T-cell (primary cell): ENCODE results near the gene CELF4. TPM values are rescaled to one million over a fixed set of nuclear protein-coding genes. Genes with fewer than 3 reads are reported as not detected.

Experiments used
- ATAC-seq, 4 experiments: fragments of 200-7000 bp in 3 of 4; fragments of 150-1000 bp in 1 of 4; cut with Tn5 transposase; replicated peaks in 1 of 4; 1 replicate in 3 of 4; 2 replicates in 1 of 4; pipeline ENCODE4 v1.10.0; 2021; ENCODE audit warnings: moderate library complexity in 3 of 4, mild to moderate bottlenecking in 2 of 4, moderate number of reproducible peaks in 1 of 4
- CTCF ChIA-PET, 2 donors: fragments of 300-600 bp; sonication (Branson Sonifier 250); formaldehyde crosslinking; loops; one replicate each; lab custom pipeline; 2022; ENCODE audit warnings: antibody characterized with exemption in 2 of 2; lab: Charles Lee
- POLR2A ChIA-PET, 2 donors: fragments of 300-600 bp; sonication (Branson Sonifier 250); formaldehyde crosslinking; loops; one replicate each; lab custom pipeline; 2022; ENCODE audit warnings: antibody characterized with exemption in 2 of 2; lab: Charles Lee
- DNase-seq, 35 experiments: peaks; one replicate each; pipeline versions ENCODE4 v3.0.0 to v3.0.0-alpha.2; 2013 to 2023
- H3K27ac ChIP-seq: one replicate; pipeline ENCODE4 v1.5.1; 2013; ENCODE audit warnings: low read length
- H3K27me3 ChIP-seq, 2 experiments: replicated peaks in 1 of 2; 1 replicate in 1 of 2; 2 replicates in 1 of 2; pipeline versions ENCODE4 v1.6.1 to v1.7.0; 2013; ENCODE audit warnings: low read length in 1 of 2, mixed read lengths in 1 of 2; ENCODE audit not compliant: control insufficient read depth in 2 of 2, insufficient read depth in 2 of 2; ENCODE audit errors: extremely low read depth in 1 of 2
- H3K36me3 ChIP-seq, 2 donors: 1 replicate in 1 of 2; 2 replicates in 1 of 2; pipeline versions ENCODE4 v1.6.1 to v1.7.0; 2013; ENCODE audit warnings: low read length in 1 of 2; ENCODE audit not compliant: control insufficient read depth in 2 of 2, insufficient read depth in 1 of 2; ENCODE audit errors: extremely low read depth in 1 of 2
- H3K4me1 ChIP-seq, 2 experiments: 1 replicate in 1 of 2; 2 replicates in 1 of 2; pipeline versions ENCODE4 v1.6.1 to v1.7.0; 2013; ENCODE audit warnings: low read length in 2 of 2, mixed read lengths in 1 of 2; ENCODE audit not compliant: insufficient read depth in 2 of 2, control insufficient read depth in 1 of 2; ENCODE audit errors: extremely low read depth in 1 of 2
- H3K4me3 ChIP-seq, 2 donors: 1 replicate in 1 of 2; 2 replicates in 1 of 2; pipeline versions ENCODE4 v1.5.1 to v1.7.0; 2013; ENCODE audit warnings: mild to moderate bottlenecking in 2 of 2, low read length in 1 of 2, moderate library complexity in 1 of 2; ENCODE audit not compliant: control insufficient read depth in 1 of 2; ENCODE audit errors: extremely low read depth in 1 of 2
- H3K9me3 ChIP-seq: 2 replicates; pipeline ENCODE4 v1.7.0; 2013
- H3K27ac Mint-ChIP-seq, 2 donors: one replicate each; pipeline ENCODE4 v1.8.0; 2020 to 2021; ENCODE audit warnings: mild to moderate bottlenecking in 2 of 2, mixed read lengths in 2 of 2
- H3K27me3 Mint-ChIP-seq, 2 donors: one replicate each; pipeline ENCODE4 v1.8.0; 2021 to 2022; ENCODE audit warnings: mixed read lengths in 2 of 2
- H3K36me3 Mint-ChIP-seq: one replicate; pipeline ENCODE4 v1.8.0; 2021; ENCODE audit warnings: mixed read lengths
- H3K4me1 Mint-ChIP-seq, 3 donors: one replicate each; pipeline ENCODE4 v1.8.0; 2020 to 2022; ENCODE audit warnings: mixed read lengths in 3 of 3, mild to moderate bottlenecking in 1 of 3
- H3K4me3 Mint-ChIP-seq, 3 donors: one replicate each; pipeline ENCODE4 v1.8.0; 2020 to 2022; ENCODE audit warnings: mild to moderate bottlenecking in 3 of 3, mixed read lengths in 3 of 3, moderate library complexity in 3 of 3
- H3K9me3 Mint-ChIP-seq, 3 donors: one replicate each; pipeline ENCODE4 v1.8.0; 2020 to 2022; ENCODE audit warnings: mixed read lengths in 3 of 3
- WGBS: methylation state at CpG from one replicate; pipeline ENCODE4 v1.1.5; 2013; ENCODE audit warnings: missing lambda C conversion rate; ENCODE audit not compliant: insufficient coverage; 5-methylcytosine and 5-hydroxymethylcytosine counted together
- total RNA-seq, 35 experiments: library from RNA in 6 of 35; stranded (reverse) in 6 of 35; fragments of 120-200 nt in 1 of 35; gene quantifications; one replicate each; pipeline versions ENCODE4 v1.2.1 to v1.2.4 and lab custom pipeline; 2013 to 2026

CELF4 gene
- total RNA-seq, 5 donors from 2014 or later (not counting 1 experiment from before 2014, with no cell fraction given), result not detected

GRCh38 chr18:37546272-37546537, 19.4 kb downstream of the CELF4 start:
- Mint-ChIP-seq H3K4me1 (no peaks in the 10 kb centered on the region), H3K9me3 (peaks cover 0 to 3% (median 0%) of the 10 kb centered on the region in 3 donors)

GRCh38 chr18:37545461-37546271, 19.9 kb downstream of the CELF4 start:
- H3K27me3 ChIP-seq, result peaks cover 0 to 30% of the 10 kb centered on the region in 2 experiments
- H3K4me1 ChIP-seq, result no peaks in the 10 kb centered on the region
- Mint-ChIP-seq H3K27ac (no peak overlapping the region), H3K4me3 (no peak overlapping the region), H3K27me3 (peaks cover 11 to 19% of the 10 kb centered on the region in 2 donors), H3K4me1 (no peaks in the 10 kb centered on the region), H3K36me3 (no peaks in the 10 kb centered on the region), H3K9me3 (peaks cover 0 to 3% (median 0%) of the 10 kb centered on the region in 3 donors)
- ChIA-PET POLR2A (no interaction called here), CTCF (no interaction called here)
- DNase-seq, result no peak
- H3K36me3 ChIP-seq, result no peaks in the 10 kb centered on the region
- no peak for ATAC-seq
- no peaks in the 10 kb centered on the region for H3K9me3 ChIP-seq
- H3K4me3 ChIP-seq, result no peak overlapping the region
- no peak overlapping the region for H3K27ac ChIP-seq
- WGBS, result 66% methylated on average over 9 of the region's 19 CpGs

More at GRCh38 chr18:37546272-37546537, 19.4 kb downstream of the CELF4 start:
- Histone ChIP-seq H3K9me3 (no peaks in the 10 kb centered on the region), H3K36me3 (no peaks in the 10 kb centered on the region), H3K27me3 (peaks cover 0 to 29% of the 10 kb centered on the region in 2 experiments), H3K27ac (no peak overlapping the region), H3K4me1 (no peaks in the 10 kb centered on the region), H3K4me3 (no peak overlapping the region)
- no peak overlapping the region for H3K4me3 Mint-ChIP-seq
- peaks cover 6 to 13% of the 10 kb centered on the region in 2 donors for H3K27me3 Mint-ChIP-seq
- DNase-seq (no peak), ATAC-seq (no peak)
- ChIA-PET CTCF (no interaction called here), POLR2A (no interaction called here)
- no peaks in the 10 kb centered on the region for H3K36me3 Mint-ChIP-seq
- H3K27ac Mint-ChIP-seq, result no peak overlapping the region
- WGBS, result 57% methylated on average over 1 of the region's 5 CpGs

GRCh38 chr18:37544713-37545112, 20.9 kb downstream of the CELF4 start:
- no peaks in the 10 kb centered on the region for H3K4me1 Mint-ChIP-seq
- H3K36me3 Mint-ChIP-seq, result no peaks in the 10 kb centered on the region
- Histone ChIP-seq H3K4me1 (no peaks in the 10 kb centered on the region), H3K27me3 (peaks cover 0 to 34% of the 10 kb centered on the region in 2 experiments), H3K27ac (no peak overlapping the region), H3K4me3 (no peak overlapping the region), H3K36me3 (no peaks in the 10 kb centered on the region), H3K9me3 (no peaks in the 10 kb centered on the region)
- peaks cover 0 to 3% (median 0%) of the 10 kb centered on the region in 3 donors for H3K9me3 Mint-ChIP-seq
- no peak for DNase-seq
- WGBS, result 52% methylated on average over 5 of the region's 5 CpGs
- H3K4me3 Mint-ChIP-seq, result no peak overlapping the region
- ChIA-PET POLR2A (no interaction called here), CTCF (no interaction called here)
- no peak overlapping the region for H3K27ac Mint-ChIP-seq
- peaks cover 19 to 23% of the 10 kb centered on the region in 2 donors for H3K27me3 Mint-ChIP-seq
- ATAC-seq, result no peak

- Histone ChIP-seq H3K4me3 (no peak overlapping the region), H3K4me1 (no peaks in the 10 kb centered on the region), H3K9me3 (no peaks in the 10 kb centered on the region), H3K36me3 (no peaks in the 10 kb centered on the region), H3K27ac (no peak overlapping the region), H3K27me3 (peaks cover 0 to 34% of the 10 kb centered on the region in 2 experiments)
- Mint-ChIP-seq H3K4me1 (no peaks in the 10 kb centered on the region), H3K36me3 (no peaks in the 10 kb centered on the region), H3K4me3 (no peak overlapping the region), H3K27me3 (peaks cover 20 to 23% of the 10 kb centered on the region in 2 donors), H3K9me3 (peaks cover 0 to 3% (median 0%) of the 10 kb centered on the region in 3 donors), H3K27ac (no peak overlapping the region)
- WGBS, result 81% methylated on average over 10 of the region's 10 CpGs
- ATAC-seq (no peak), DNase-seq (no peak)
- ChIA-PET POLR2A (no interaction called here), CTCF (interaction anchor here in 1 of 2 donors (0.7 kb wide), 1 partner anchor 111 kb away, joined by 4 read pairs; no protein-coding TSS in a partner anchor)
Observed at GRCh38 chr18:37544217-37544616, 21.4 kb downstream of the CELF4 start.

- ChIA-PET CTCF (no interaction called here), POLR2A (no interaction called here)
- Mint-ChIP-seq H3K4me1 (peaks cover 0 to 3% (median 1%) of the 10 kb centered on the region in 3 donors), H3K9me3 (peaks cover 0 to 3% (median 0%) of the 10 kb centered on the region in 3 donors), H3K27ac (no peak overlapping the region), H3K27me3 (peaks cover 27 to 31% of the 10 kb centered on the region in 2 donors), H3K36me3 (no peaks in the 10 kb centered on the region), H3K4me3 (no peak overlapping the region)
- no peaks in the 10 kb centered on the region for H3K9me3 ChIP-seq
- no peaks in the 10 kb centered on the region for H3K4me1 ChIP-seq
- DNase-seq, result no peak
- H3K4me3 ChIP-seq, result no peak overlapping the region
- no CpG with 5 or more reads among the region's 4 CpGs for WGBS
- ATAC-seq, result no peak
- H3K27me3 ChIP-seq, result peaks cover 0 to 35% of the 10 kb centered on the region in 2 experiments
- H3K36me3 ChIP-seq, result no peaks in the 10 kb centered on the region
- H3K27ac ChIP-seq, result no peak overlapping the region
Observed at GRCh38 chr18:37543321-37543720, 22.3 kb downstream of the CELF4 start.

- ChIA-PET POLR2A (no interaction called here), CTCF (no interaction called here)
- H3K27me3 ChIP-seq, result peaks cover 2 to 49% of the 10 kb centered on the region in 2 experiments
- H3K9me3 ChIP-seq, result no peaks in the 10 kb centered on the region
- no peaks in the 10 kb centered on the region for H3K36me3 ChIP-seq
- H3K27ac ChIP-seq, result no peak overlapping the region
- Mint-ChIP-seq H3K27ac (no peak overlapping the region), H3K36me3 (no peaks in the 10 kb centered on the region), H3K4me3 (no peak overlapping the region), H3K9me3 (peaks cover 0 to 3% (median 0%) of the 10 kb centered on the region in 3 donors), H3K27me3 (peaks cover 32 to 35% of the 10 kb centered on the region in 2 donors), H3K4me1 (peaks cover 0 to 5% (median 4%) of the 10 kb centered on the region in 3 donors)
- WGBS, result 76% methylated on average over 5 of the region's 7 CpGs
- H3K4me3 ChIP-seq, result no peak overlapping the region
- DNase-seq (no peak), ATAC-seq (no peak)
- peaks cover 0 to 2% of the 10 kb centered on the region in 2 experiments for H3K4me1 ChIP-seq
Observed at GRCh38 chr18:37541517-37541916, 24.1 kb downstream of the CELF4 start.
